ENCODE measurements around the gene SEPTIN7. TPM values are rescaled to one million over a fixed set of nuclear protein-coding genes. Genes with fewer than 3 reads are reported as not detected.

The SEPTIN7 gene
- total and polyA plus RNA-seq, 2 of the 13 experiments (the other 11 are each of a cell fraction or from before 2014, with no cell fraction given): 103 to 129 TPM

DNA sequence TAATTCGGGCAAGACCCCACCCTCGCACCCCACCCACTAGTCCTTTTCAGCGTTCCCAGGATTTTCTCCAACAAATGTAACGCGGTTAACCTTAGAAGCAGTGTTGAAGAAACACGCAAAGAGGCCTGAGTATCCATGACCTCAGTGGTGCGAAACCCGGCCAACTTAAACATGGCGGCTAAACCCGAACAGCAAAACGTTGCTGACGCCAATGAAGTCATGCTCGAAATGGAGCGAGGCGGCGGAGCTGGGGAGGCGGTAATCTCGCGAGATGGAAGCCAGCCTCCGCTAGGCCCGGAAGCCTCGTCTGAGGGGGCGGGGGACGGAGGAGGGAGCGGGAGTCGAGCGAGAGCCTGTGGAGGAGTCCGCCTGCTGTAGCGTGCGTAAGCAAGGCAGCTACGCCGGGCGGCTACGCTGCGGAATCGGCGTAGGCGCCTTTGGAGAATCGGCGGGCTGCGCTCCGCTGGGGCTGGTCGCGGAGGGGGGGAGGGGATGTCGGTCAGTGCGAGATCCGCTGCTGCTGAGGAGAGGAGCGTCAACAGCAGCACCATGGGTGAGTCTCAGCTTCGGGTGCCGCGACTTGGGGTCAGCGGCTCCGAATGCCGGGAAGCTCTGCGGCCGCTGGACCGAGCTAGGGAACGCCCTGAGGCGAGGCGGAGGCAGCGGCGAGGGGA, at the start of gene SEPTIN7 (continued):
- TF ChIP-seq, protein P1, sequence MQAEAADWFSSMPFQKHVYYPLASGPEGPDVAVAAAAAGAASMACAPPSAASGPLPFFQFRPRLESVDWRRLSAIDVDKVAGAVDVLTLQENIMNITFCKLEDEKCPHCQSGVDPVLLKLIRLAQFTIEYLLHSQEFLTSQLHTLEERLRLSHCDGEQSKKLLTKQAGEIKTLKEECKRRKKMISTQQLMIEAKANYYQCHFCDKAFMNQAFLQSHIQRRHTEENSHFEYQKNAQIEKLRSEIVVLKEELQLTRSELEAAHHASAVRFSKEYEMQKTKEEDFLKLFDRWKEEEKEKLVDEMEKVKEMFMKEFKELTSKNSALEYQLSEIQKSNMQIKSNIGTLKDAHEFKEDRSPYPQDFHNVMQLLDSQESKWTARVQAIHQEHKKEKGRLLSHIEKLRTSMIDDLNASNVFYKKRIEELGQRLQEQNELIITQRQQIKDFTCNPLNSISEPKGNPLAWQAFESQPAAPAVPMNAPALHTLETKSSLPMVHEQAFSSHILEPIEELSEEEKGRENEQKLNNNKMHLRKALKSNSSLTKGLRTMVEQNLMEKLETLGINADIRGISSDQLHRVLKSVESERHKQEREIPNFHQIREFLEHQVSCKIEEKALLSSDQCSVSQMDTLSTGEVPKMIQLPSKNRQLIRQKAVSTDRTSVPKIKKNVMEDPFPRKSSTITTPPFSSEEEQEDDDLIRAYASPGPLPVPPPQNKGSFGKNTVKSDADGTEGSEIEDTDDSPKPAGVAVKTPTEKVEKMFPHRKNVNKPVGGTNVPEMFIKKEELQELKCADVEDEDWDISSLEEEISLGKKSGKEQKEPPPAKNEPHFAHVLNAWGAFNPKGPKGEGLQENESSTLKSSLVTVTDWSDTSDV (CRISPR knock-in tag; IDR thresholded peaks at IDR 0.05): no peak
- TF ChIP-seq ZHX2 (IDR thresholded peaks at IDR 0.05; ENCODE audit: low read depth): peak; percentile 99
- TF ChIP-seq ZHX2 (CRISPR knock-in tag; IDR thresholded peaks at IDR 0.05; ENCODE audit: borderline replicate concordance): no peak
- no peak for TF ChIP-seq RAD21 (CRISPR knock-in tag; IDR thresholded peaks at IDR 0.05)
- TF ChIP-seq ZMAT3 (CRISPR knock-in tag; conservative IDR thresholded peaks at IDR 0.05): peak; percentile 49; the same call in 1 of the 2 replicates
- TF ChIP-seq, protein P2, sequence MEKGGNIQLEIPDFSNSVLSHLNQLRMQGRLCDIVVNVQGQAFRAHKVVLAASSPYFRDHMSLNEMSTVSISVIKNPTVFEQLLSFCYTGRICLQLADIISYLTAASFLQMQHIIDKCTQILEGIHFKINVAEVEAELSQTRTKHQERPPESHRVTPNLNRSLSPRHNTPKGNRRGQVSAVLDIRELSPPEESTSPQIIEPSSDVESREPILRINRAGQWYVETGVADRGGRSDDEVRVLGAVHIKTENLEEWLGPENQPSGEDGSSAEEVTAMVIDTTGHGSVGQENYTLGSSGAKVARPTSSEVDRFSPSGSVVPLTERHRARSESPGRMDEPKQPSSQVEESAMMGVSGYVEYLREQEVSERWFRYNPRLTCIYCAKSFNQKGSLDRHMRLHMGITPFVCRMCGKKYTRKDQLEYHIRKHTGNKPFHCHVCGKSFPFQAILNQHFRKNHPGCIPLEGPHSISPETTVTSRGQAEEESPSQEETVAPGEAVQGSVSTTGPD (CRISPR knock-in tag; IDR thresholded peaks at IDR 0.05): no peak
- peak; percentile 94 for TF ChIP-seq ZBTB21 (CRISPR knock-in tag; IDR thresholded peaks at IDR 0.05)
- TF ChIP-seq ZKSCAN8 (CRISPR knock-in tag; IDR thresholded peaks at IDR 0.05; ENCODE audit: borderline replicate concordance): peak; percentile 59; the same call in 1 of the 2 replicates
- TF ChIP-seq YEATS2 (CRISPR knock-in tag; IDR thresholded peaks at IDR 0.05; ENCODE audit: borderline replicate concordance): peak; percentile 89
- no peak; the same call in 1 of the 2 replicates for TF ChIP-seq HOXA5 (CRISPR knock-in tag; IDR thresholded peaks at IDR 0.05)
- TF ChIP-seq ZNF12 (CRISPR knock-in tag; IDR thresholded peaks at IDR 0.05): peak; percentile 66; the same call in 1 of the 2 replicates
- TF ChIP-seq ZNF766 (CRISPR knock-in tag; IDR thresholded peaks at IDR 0.05; ENCODE audit: borderline replicate concordance): no peak; the same call in 1 of the 2 replicates
- TF ChIP-seq SALL2 (CRISPR knock-in tag; IDR thresholded peaks at IDR 0.05): no peak
- peak; percentile 75; the same call in 1 of the 2 replicates for TF ChIP-seq SP1 (IDR thresholded peaks at IDR 0.05)
- peak; percentile 20; the same call in 1 of the 2 replicates for TF ChIP-seq SP1 (CRISPR knock-in tag; IDR thresholded peaks at IDR 0.05)
- peak; percentile 69; the same call in 1 of the 2 replicates for TF ChIP-seq ZNF776 (CRISPR knock-in tag; IDR thresholded peaks at IDR 0.05)
- TF ChIP-seq, protein P3, sequence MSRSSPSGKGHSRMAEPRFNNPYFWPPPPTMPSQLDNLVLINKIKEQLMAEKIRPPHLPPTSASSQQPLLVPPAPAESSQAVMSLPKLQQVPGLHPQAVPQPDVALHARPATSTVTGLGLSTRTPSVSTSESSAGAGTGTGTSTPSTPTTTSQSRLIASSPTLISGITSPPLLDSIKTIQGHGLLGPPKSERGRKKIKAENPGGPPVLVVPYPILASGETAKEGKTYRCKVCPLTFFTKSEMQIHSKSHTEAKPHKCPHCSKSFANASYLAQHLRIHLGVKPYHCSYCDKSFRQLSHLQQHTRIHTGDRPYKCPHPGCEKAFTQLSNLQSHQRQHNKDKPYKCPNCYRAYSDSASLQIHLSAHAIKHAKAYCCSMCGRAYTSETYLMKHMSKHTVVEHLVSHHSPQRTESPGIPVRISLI (CRISPR knock-in tag; IDR thresholded peaks at IDR 0.05; ENCODE audit: borderline replicate concordance): peak; percentile 12; the same call in 1 of the 2 replicates

All from HepG2 (cell line).